OCI-LY1 (cell line): ENCODE data around the gene PHOSPHO1.

ENCODE experiments used
- H2AFZ ChIP-seq: fragments of 200-600 bp; sonication (generic), shearing (Covaris generic); 2 replicates; pipeline ENCODE4 v1.6.0; 2014; ENCODE audit warnings: antibody characterized with exemption, mild to moderate bottlenecking, low read length
- H3F3A ChIP-seq: fragments of 200-600 bp; sonication (generic), shearing (Covaris generic); 2 replicates; pipeline ENCODE4 v1.6.0; 2014; ENCODE audit warnings: mild to moderate bottlenecking, antibody characterized with exemption, low read length, moderate library complexity; ENCODE audit not compliant: insufficient read depth
- H3K27ac ChIP-seq: fragments of 200-600 bp; sonication (generic); 2 replicates; pipeline ENCODE4 v1.5.1; 2014; ENCODE audit warnings: low read length, mixed run types, mild to moderate bottlenecking, low read depth; ENCODE audit not compliant: poor library complexity, severe bottlenecking
- H3K27me3 ChIP-seq: fragments of 200-600 bp; sonication (generic); 2 replicates; pipeline ENCODE4 v1.6.0; 2014; ENCODE audit warnings: antibody characterized with exemption, mild to moderate bottlenecking, low read length, moderate library complexity; ENCODE audit not compliant: insufficient read depth
- H3K36me3 ChIP-seq: fragments of 200-600 bp; sonication (generic); 2 replicates; pipeline ENCODE4 v1.6.1; 2014; ENCODE audit warnings: mild to moderate bottlenecking, antibody characterized with exemption, low read length, moderate library complexity, mixed read lengths; ENCODE audit not compliant: insufficient read depth
- H3K4me1 ChIP-seq: fragments of 200-600 bp; sonication (generic); 2 replicates; pipeline ENCODE4 v1.5.1; 2014; ENCODE audit warnings: mild to moderate bottlenecking, low read length, moderate library complexity; ENCODE audit not compliant: insufficient read depth, severe bottlenecking
- H3K4me2 ChIP-seq: fragments of 200-600 bp; sonication (generic), shearing (Covaris generic); 2 replicates; pipeline ENCODE4 v1.6.1; 2014; ENCODE audit warnings: low read length
- H3K4me3 ChIP-seq: fragments of 200-600 bp; sonication (generic); 2 replicates; pipeline ENCODE4 v1.5.1; 2014; ENCODE audit warnings: low read length, low read depth, mild to moderate bottlenecking, mixed read lengths; ENCODE audit not compliant: poor library complexity, severe bottlenecking
- H3K79me2 ChIP-seq: fragments of 200-600 bp; shearing (Covaris generic); 2 replicates; pipeline ENCODE4 v1.6.1; 2016; ENCODE audit warnings: mixed run types, low read length, mixed read lengths; ENCODE audit not compliant: insufficient read depth
- H3K9ac ChIP-seq: fragments of 200-600 bp; sonication (generic), shearing (Covaris generic); 2 replicates; pipeline ENCODE4 v1.6.1; 2014; ENCODE audit warnings: mild to moderate bottlenecking, low read length, mixed read lengths
- H3K9me2 ChIP-seq: fragments of 200-600 bp; sonication (generic), shearing (Covaris generic); 2 replicates; pipeline ENCODE4 v1.6.1; 2014; ENCODE audit warnings: low read depth, mild to moderate bottlenecking, low read length, mixed read lengths
- H3K9me3 ChIP-seq: fragments of 200-600 bp; shearing (Covaris generic); 2 replicates; pipeline ENCODE4 v1.6.1; 2014; ENCODE audit warnings: low read length, mixed read lengths
- H4K20me1 ChIP-seq: fragments of 200-600 bp; sonication (generic), shearing (Covaris generic); 2 replicates; pipeline ENCODE4 v1.6.0; 2016; ENCODE audit warnings: mild to moderate bottlenecking, low read length; ENCODE audit not compliant: insufficient read depth
- EZH2 ChIP-seq: fragments of 200-600 bp; sonication (generic), shearing (Covaris generic); IDR thresholded peaks from 2 replicates; pipeline ENCODE4 v1.8.0; 2017; ENCODE audit warnings: borderline replicate concordance, mixed run types, mild to moderate bottlenecking, antibody characterized with exemption, low read length, moderate library complexity, mixed read lengths
- TF ChIP-seq, protein P1 (sequence below): fragments of 200-600 bp; sonication (generic), shearing (Covaris generic); IDR thresholded peaks from 2 replicates; pipeline ENCODE4 v1.5.1; 2017; ENCODE audit warnings: mild to moderate bottlenecking, antibody characterized with exemption, low read length, moderate library complexity, mixed read lengths

Gene PHOSPHO1

DNA sequence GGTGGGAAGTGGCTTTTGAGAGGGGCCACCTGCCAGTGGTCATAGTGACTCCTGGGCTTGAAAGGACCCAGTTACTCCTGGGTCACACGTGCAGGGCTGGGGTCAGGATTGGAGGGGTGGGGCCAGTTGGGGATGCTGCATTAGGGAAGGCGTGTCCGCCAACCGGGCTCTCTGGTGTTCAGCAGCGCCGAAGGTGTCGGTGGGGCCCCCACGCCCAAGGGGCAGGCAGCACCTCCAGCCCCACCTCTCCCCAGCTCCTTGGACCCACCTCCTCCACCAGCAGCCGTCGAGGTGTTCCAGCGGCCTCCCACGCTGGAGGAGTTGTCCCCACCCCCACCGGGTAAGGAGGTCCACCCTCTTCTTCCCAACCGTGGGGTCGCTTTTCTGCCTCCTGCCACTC, 10.6 kb downstream of the PHOSPHO1 start:
- Histone ChIP-seq H3K27me3 (no peaks in the 10 kb centered on the region), H3K9me3 (no peaks in the 10 kb centered on the region), H3K4me3 (no peak overlapping the region), H3K27ac (no peak overlapping the region), H2AFZ (no peak overlapping the region), H3K9me2 (no peaks in the 10 kb centered on the region), H3K36me3 (peaks cover 54% of the 10 kb centered on the region), H3F3A (no peaks in the 10 kb centered on the region), H3K9ac (no peak overlapping the region), H4K20me1 (no peaks in the 10 kb centered on the region), H3K79me2 (no peaks in the 10 kb centered on the region), H3K4me2 (no peak overlapping the region), H3K4me1 (peaks cover 67% of the 10 kb centered on the region)
- TF ChIP-seq EZH2 = no peak
- TF ChIP-seq, protein P1, sequence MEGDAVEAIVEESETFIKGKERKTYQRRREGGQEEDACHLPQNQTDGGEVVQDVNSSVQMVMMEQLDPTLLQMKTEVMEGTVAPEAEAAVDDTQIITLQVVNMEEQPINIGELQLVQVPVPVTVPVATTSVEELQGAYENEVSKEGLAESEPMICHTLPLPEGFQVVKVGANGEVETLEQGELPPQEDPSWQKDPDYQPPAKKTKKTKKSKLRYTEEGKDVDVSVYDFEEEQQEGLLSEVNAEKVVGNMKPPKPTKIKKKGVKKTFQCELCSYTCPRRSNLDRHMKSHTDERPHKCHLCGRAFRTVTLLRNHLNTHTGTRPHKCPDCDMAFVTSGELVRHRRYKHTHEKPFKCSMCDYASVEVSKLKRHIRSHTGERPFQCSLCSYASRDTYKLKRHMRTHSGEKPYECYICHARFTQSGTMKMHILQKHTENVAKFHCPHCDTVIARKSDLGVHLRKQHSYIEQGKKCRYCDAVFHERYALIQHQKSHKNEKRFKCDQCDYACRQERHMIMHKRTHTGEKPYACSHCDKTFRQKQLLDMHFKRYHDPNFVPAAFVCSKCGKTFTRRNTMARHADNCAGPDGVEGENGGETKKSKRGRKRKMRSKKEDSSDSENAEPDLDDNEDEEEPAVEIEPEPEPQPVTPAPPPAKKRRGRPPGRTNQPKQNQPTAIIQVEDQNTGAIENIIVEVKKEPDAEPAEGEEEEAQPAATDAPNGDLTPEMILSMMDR = no peak

DNA sequence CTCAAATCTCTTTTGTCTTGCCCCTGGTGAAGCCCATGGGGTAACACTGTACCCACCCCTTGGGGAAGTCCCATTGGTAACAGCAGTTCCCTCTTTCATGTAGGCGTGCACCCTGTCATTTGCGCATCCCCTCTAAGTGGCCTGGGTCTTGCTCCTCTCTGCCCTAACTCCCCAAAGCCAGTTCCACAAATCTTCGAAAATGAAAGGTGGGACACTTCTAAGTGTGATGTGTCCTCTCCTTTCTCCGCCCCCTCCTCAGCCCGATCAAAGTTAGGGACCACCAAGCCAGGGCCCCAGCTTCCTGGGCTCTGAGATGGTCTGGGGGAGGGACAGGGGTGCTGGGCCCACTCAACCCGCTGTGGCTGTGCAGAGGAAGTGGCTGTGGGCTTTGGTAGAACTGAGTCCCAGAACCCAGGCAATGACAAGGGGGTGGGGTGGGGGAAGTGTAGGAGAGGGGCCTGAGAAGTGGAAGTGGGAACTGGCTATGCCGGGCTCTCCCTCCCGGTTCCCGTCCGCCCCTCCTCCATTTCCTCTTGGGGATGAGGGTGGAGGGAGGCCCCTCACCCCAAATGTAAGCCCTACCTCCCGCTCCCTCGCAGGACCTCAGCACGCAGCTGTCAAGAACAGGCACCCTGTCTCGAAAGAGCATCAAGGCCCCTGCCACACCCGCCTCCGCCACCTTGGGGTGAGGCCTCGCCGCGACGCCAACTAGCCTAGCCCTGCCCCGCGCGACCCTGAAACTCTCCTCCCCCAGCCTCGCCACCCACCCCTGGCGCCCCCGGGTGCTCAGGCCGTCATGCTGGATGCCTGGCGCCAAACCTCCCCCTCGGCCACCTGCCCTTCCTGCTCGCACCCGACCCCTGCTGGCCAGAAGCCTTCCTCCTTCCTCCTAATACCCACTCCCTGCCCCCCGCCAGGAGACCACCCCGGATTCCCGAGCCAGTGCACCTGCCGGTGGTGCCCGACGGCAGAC, 11.4 kb downstream of the PHOSPHO1 start:
- TF ChIP-seq EZH2 = no peak
- TF ChIP-seq, protein P1 = peak; percentile 63
- peaks cover 58% of the 10 kb centered on the region for H3K36me3 ChIP-seq
- no peaks in the 10 kb centered on the region for H3K79me2 ChIP-seq
- H3K27ac ChIP-seq = peak overlapping the region; percentile 62
- no peaks in the 10 kb centered on the region for H4K20me1 ChIP-seq
- no peaks in the 10 kb centered on the region for H3K9me2 ChIP-seq
- H3K9me3 ChIP-seq = no peaks in the 10 kb centered on the region
- no peak overlapping the region for H2AFZ ChIP-seq
- no peak overlapping the region for H3K4me3 ChIP-seq
- peak overlapping the region; percentile 3; the same call in 1 of the 2 replicates for H3K4me2 ChIP-seq
- no peaks in the 10 kb centered on the region for H3F3A ChIP-seq
- no peaks in the 10 kb centered on the region for H3K27me3 ChIP-seq
- peaks cover 67% of the 10 kb centered on the region for H3K4me1 ChIP-seq
- H3K9ac ChIP-seq = no peak overlapping the region

DNA sequence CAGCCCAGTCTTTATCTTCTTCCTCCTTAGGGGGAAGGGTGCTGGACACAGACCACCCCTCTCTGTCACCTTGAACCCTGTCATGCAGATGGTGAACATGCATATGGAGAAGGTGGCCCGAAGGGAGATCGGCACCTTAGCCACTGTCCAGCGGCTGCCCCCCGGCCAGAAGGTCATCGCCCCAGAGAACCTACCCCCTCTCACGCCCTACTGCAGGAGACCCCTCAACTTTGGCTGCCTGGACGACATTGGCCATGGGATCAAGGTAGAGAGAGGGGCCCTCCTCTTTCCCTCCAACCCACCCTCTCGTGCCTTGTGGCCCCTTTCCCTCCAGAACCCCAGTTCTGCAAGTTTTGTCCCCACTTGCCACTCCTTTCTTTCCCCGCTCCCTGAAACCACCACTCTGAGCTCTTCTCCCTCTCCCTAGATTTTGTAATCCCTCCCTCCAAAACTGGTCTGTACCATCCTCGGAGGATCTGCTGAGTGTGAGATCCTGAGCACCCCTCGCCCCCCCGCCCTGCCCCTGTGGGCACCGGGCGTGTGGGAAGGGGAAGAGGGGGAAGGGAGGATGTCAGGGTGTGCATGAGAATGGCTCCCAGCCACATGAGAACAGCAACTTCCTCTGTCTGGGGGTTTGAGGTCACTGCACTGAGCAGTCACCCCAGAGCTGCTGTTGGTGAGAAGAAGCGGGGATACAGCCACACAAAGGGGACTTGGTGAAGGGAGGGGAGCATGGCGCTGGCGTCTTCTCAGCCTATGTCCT, 12.8 kb downstream of the PHOSPHO1 start:
- Histone ChIP-seq H3F3A (0 out of 2 replicates have a peak, but pooled peaks cover 3% of the 10 kb centered on the region), H3K36me3 (peaks cover 54% of the 10 kb centered on the region), H3K9me2 (no peaks in the 10 kb centered on the region), H4K20me1 (no peaks in the 10 kb centered on the region), H3K27ac (peak overlapping the region; percentile 62), H2AFZ (no peak overlapping the region), H3K27me3 (no peaks in the 10 kb centered on the region), H3K4me3 (no peak overlapping the region), H3K79me2 (no peaks in the 10 kb centered on the region), H3K4me2 (peak overlapping the region; percentile 18; the same call in 1 of the 2 replicates), H3K9me3 (no peaks in the 10 kb centered on the region), H3K4me1 (peaks cover 67% of the 10 kb centered on the region), H3K9ac (peak overlapping the region; percentile 20; the same call in 1 of the 2 replicates)
- TF ChIP-seq, protein P1 = no peak
- TF ChIP-seq EZH2 = no peak
